Activated gamma-delta T cell treated with Interleukin-2 at 50 U/mL for 16 hours (primary cell): ENCODE measurements around the gene ANTXR2.
A peak's percentile ranks its signal among the peaks of the same experiment; 100 is the strongest.

Experiments used
- DNase-seq: peaks from one replicate; pipeline ENCODE4 v3.0.0-alpha.2; 2020

ANTXR2 gene

DNA sequence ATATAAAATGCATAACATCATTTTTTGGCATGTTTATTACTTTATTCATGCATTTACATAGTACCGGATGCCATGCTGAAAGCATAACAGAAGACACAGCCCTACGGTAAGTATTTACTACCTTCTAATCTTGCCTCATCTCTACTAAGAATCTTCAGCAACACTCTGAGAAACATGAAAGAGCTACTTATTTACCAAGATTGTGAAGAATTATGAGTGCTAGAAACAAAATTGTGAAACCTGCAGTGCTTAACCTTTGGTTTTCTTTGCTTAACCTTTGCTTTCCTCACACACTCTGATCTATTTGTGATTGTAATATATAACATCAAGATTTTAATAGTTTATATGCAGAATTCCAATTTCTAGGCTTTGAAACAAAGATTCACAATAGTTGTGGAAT is 7.4 kb downstream of the ANTXR2 start:
- DNase-seq: no peak

DNA sequence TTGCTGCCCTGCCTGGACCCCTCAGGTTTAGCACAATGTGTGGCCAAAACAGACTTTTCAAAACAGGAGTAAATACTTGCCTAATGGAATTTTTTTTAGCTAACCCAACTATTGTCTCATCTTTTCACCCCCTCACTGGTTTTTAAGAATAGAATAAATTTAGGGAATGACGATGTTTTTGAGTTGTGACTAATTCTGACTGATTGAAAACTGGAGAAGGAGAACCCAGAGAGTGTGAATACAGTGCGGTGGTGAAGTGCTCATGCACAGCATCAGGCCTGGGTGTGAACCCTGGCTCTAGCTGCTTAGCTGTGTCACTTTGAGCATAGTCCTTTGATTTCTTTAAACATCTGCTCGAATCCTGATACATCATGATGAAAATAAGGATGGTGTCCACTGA is 10.5 kb downstream of the ANTXR2 start:
- DNase-seq: no peak

DNA sequence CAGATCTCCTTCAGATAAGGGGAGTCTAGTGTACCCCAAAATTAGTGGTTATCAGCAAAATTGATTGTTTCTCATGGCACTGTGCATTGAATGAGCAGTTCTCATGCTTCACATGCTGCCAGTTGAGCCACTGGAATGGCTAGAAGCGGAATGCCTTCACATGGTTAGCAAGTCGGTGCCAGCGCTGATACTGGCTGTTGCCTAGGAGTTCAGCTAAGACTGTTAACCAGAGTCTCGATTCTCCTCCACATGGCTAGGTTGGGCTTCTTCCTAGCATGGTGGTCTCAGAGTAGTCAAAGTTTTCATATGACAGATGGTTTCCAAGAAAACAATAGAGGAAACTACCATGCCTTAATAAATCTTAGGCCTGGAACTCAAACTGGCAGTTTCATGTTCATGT is 12.2 kb downstream of the ANTXR2 start:
- DNase-seq: no peak

DNA sequence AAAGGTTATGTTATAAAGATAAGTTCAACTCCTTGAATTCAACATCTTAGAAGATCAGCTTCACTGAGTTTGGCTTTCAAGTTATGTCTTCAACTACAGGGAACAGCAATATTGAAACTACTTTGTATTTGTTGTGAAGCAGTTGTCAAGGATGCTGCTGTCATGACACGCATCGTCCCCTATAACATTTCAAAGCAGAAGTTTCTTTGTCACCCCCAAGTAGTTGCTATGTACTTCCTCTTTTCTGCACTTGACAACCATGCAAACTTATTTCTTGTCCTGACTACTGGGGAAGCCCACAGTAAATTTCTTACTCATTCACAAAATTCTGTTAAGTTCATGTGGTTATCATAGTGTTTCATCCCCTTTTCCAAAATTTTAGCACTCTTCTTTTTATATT is 14.3 kb downstream of the ANTXR2 start:
- peak; percentile 23 for DNase-seq

DNA sequence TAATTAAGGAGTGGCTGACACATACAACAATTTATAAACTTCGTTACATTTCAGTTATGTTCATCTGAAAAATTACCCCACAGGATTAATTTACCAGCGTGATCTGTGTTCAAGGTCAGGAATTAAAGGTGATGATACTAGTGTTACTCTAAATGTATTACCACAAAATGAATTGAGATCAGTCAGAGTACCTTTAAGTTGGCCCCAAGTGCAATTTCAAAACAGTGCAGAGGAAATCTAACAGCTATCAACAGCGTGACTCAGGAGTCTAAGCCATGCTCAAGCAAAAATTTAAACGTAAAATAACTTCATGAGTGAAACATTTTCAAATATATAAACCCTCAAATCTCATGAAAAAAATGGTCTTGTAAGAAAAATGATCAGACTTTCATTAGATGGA is 18.7 kb downstream of the ANTXR2 start:
- DNase-seq: no peak

DNA sequence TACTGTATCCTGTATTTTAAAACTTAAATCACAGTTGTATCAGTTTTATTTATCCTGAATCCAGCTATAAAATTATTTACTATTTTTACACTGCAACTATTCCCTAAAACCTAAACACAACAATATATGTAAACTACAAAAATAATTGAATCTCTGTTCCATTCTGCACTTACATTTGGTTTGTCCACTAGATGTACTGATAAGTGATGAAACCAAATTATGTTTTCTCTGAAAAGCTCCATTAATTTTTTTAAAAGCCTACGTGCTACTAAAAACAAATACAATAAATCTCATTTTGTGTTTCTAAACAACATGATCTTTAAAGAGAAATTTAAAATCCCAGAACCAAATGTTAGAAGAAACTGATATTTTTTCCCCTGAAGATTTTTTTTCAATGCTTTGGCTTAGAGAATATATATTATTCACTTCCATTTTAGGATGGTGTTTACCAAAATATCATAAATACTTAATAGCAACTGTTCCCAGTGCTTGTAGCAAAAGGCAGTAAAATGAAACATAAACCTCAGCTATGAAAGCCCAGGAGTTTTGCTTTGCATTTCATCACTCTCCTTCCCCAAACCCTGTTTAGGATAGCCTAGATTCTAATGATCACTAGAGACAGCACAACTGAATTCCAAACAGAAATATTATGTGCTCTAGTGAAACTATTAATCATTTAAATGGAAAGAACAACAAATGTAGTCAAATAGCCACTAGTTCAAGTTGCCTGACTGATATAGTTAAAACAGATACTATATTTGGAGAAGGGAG is 19.7 kb downstream of the ANTXR2 start:
- no peak for DNase-seq

DNA sequence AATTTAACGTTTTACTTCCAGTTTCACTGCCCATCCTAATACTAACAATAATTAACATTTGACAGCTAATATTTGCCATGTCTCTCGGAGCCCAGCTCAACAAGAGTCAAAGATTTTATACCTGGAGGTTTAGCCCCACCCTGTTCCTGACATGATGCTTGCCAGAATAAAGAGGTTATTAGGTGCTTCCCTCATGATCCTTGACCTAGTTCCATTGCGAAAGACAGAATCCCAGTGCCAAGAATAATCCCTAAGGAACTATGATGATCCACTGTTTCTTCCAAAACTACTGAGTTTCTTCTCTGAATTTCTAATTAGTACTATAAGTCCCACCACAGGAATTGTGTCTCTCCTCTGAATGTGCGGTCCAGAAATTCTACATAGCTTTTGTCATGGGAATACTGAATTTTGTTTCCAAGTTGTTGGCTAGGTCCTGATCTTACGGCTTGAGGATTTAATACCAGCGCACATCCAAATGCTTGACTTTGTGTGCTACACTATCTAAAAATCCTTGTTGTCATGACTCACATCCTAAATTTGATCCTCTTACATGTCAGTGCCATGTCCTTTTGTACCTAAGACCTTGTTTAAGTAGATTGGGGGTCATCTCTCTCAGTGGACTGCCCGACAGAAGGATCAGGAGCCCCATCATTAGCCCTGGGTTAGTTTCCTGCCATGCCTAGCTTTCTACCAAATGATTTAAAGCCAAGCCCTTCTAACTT is 23.1 kb downstream of the ANTXR2 start:
- no peak for DNase-seq

DNA sequence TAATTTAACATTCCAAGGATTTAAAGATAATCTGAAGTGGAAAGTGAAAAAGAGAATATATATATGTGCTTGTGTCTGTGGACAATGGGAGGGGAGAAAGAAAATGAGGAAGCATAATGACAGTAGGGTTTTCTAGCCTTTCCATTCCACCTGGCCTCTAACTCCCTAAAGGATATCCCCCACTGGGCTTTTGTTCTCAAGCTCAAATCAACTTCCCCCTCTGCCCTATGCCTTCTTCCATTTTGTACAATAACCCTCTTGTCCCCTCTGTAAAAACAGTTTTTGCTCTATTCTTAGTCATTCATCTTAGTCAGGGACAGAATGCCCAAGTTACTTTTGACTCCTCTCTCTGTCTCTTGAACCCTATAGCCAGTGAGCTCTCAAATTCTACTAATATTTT is 23.6 kb downstream of the ANTXR2 start:
- DNase-seq: no peak

DNA sequence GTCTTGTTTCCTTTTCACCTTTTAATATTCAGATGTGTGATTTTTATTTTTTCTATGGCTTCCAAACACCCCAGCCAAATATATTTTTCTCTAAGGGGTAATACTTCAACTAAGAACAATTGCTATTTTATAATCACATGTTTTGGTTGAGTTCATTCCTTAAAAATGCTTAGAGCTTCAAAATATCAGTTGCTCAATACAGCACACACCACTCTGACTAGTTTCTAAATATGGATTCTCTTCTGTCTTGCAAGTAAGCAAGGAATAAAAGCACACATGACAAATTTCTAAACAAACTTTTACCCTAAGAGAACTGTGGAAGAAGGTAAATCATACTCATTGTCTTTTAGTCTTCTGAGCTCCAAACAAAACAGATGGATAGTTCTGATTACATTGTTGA is 27.2 kb downstream of the ANTXR2 start:
- DNase-seq: no peak

DNA sequence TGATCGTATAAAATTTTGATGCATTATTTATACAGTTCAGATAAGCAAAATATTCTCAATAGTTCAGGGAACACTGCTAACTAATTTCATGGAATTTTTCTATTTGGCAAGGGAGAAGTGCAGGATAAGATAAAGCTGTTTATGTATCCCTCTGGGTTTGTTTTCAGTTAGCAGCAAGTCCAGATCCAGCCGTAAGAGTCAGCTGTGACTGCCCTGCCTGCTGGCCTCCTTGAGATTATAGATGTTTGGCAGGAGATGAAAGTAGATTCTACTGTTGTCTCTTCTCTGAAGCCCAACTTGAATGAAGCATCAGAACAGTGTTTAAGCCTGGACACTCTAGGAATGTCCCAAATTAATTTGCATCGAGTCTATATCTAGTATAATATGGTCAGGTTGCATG is 29.5 kb downstream of the ANTXR2 start:
- no peak for DNase-seq

DNA sequence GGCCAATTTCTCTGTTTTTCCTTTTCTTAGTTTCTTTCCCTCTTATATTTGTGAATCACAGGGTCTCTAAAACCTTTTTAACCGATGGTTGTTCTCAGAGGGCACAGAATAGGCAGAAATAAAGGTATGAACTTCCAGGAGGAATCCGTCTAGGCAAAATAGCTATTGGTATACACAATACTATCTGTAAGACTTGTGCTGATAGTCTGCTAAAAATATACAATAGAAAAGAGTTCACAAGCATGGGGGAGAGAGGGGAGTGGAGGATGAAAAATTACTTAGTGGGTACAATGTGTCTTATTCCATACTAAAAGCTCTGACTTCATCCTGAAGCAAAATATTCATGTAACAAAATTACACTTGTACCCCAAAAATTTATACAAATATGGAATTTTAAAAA is 30.2 kb downstream of the ANTXR2 start:
- no peak for DNase-seq

DNA sequence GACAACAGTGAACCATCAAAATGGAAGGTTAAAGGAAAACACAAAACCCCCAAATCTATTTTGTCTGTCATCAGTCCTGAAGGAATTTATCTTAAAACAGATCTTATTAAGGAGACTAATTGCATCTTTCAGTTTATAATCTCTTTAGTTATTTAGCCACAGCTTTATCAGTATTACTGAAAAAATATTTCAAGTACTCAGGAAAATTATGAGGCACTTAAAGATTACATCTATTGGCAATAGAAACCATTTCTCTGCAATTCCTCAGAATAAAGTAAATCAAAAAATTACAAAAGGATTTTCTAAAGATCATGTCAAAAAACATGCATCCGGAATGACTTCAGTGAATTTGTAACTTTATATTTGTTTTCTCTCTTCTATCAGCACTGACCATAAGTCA is 35.2 kb downstream of the ANTXR2 start:
- DNase-seq: no peak

DNA sequence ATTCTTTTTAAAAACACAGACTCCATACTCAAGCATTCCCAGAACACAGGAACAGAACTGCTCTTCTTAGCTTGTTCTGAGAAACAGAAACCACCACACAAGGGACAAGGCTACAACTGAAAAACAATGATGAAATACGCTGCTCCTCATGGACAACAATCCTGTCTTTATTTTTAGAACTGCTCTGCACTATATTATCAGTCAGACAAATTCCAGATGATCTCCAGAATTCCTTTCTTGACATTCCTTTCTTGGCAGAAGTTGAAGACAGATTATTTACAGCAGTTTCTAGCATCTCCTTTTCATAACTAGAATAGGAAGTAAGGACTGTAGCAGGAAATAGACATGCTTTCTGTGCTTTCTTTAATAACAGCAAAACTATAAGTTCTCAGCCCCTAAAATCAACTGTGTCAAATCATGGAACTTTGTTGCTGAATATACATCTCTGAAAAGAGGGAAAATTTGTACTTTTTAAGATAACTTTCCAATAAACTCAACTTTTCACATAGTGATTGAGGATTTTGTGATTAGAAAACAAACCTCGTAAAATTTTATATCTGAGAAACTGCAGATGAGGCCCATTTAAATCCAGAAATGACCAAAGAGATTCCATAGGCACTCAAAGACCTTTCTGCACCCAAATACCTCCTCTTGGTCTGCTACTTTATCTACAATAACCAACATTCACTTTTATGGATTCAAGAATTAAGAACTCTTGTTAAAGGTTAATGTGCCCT is 35.9 kb downstream of the ANTXR2 start:
- no peak for DNase-seq

DNA sequence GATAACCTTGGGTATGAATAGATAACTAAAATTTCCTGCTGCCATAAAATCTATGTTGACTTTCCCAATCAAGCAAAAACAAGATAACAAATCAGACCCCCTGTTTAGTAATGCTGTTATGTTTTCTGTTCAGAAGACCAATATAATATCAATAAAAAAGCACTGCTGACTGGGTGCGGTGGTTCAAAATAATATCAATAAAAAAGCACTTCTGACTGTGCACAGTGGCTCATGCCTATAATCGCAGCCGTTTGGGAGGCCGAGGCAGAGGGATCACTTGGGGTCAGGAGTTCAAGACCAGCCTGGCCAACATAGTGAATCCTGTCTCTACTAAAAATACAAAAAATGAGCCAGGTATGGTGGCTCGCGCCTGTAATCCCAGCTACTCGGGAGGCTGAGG is 36.7 kb downstream of the ANTXR2 start:
- DNase-seq: no peak

DNA sequence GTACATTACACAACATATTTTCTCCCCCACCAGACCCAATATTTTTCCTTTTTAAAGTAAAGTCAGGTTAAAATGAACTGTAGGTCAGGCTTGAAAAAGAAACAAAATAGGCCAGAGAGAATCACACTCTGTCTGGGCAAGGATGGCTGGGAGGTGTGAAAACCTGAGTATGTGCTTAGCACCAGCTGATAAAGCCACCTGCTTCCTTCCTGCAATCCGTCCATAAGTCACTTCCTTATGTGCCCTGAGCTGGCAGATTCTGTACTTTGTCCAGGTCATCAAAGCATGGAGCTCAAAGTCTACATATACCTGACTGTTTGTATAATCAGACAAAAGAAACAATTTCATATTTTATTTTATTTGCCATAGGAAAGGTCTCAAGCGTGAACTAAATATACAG is 37.7 kb downstream of the ANTXR2 start:
- DNase-seq: peak; percentile 6

DNA sequence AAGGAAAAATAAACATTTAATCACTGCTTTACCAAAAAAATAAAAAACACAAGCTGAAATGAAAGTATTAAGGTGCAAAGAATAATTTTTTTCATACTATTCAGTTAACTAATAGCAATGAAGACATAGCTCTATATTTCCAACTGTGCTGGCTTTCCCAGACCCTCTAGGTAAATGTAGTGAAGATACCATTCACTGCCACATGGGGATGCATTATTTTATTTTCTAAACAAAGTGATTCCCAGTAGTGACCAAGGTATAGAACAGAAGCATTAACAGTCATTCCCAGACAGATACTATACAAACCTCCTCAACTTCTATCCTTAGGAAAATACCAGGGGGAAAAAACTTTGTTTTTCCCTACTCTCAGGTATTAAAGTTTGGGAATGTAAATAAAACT is 39.4 kb downstream of the ANTXR2 start:
- DNase-seq: no peak

DNA sequence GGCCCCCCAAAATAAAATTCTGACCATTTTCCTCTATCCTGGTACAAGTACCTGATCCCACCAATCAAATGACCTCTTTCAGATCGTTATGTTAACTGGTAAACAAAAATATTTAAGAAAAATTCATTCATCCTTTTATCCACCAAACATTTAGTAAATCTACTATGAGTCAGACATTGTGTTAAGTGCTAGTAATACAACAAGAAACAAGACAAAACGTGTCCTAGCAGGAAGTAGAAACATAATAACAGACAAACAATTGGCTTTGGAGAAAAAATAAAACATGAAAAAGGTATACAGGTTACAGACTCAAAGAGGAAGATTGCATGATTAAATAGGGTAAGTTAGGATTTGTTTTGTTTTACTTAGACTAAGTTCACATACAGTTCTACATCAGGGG is 43.7 kb downstream of the ANTXR2 start:
- no peak for DNase-seq

DNA sequence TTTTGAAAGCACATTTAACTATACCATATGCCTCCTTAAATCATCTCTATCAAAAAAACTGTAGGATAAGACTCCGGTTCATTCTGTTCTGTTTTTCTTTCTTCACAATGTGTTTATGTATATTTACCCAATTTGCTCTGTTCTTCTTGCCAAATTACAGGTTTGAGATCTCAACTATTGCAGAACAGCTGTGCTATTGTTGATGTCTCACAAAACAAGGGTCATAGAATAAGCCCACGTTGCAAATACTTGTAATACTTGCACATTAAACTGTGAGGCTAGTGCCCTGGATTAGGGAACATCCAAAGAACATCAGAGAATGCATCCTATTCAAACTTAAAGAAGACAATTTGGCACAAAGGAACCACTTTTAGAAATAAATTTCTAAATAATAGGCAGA is 45.4 kb downstream of the ANTXR2 start:
- no peak for DNase-seq

DNA sequence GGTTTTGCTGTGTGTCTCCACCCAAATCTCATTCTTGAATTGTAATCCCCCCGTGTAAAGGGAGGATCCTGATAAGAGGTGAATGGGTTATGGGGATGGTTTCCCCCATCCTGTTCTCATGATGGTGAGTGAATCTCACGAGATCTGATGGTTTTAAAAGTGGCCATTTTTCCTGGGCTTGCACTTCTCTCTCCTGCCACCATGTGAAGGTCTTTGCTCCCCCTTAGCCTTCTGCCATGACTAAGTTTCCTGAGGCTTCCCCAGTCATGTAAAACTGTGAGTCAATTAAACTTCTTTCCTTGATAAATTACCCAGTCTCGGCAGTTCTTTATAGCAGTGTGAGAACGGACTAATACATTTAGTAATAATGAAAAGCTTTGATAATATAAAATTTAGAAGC is 46.9 kb downstream of the ANTXR2 start:
- DNase-seq: no peak

DNA sequence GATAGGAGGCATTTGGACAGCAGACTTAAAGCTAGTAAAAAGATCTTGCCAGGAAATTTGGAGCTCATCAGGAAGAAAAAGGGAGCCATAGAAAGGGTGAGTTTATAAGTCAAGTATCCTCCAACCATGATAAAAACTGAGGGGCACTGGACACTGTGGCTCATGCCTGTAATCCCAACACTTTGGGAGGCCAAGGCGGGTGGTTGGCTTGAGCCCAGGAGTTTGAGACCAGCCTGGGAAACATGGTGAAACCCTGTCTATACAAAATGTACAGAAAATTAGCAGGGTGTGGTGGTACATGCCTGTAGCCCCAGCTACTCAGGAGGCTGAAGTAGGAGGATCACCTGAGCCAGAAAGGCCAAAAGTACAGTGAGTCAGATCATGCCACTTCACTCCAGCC is 48.7 kb downstream of the ANTXR2 start:
- no peak for DNase-seq

DNA sequence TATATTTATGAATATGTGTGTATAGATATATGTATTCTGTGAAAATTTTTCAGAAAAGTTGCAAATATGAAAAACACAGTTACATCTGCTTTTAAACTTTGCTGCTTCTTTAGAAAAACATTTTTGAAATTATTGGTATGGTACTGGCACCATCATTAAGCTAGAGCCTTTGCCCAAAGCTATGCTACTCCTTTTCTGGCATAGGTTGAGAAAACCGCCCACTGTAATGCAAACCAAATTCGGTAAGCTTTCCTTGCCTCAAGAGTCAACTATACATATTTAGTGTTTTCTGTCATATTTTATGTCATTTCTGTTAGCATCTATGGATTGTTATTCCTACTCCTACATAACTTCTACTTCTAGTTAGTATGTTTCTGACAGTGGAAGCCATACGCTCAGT is 50.7 kb downstream of the ANTXR2 start:
- DNase-seq: no peak

DNA sequence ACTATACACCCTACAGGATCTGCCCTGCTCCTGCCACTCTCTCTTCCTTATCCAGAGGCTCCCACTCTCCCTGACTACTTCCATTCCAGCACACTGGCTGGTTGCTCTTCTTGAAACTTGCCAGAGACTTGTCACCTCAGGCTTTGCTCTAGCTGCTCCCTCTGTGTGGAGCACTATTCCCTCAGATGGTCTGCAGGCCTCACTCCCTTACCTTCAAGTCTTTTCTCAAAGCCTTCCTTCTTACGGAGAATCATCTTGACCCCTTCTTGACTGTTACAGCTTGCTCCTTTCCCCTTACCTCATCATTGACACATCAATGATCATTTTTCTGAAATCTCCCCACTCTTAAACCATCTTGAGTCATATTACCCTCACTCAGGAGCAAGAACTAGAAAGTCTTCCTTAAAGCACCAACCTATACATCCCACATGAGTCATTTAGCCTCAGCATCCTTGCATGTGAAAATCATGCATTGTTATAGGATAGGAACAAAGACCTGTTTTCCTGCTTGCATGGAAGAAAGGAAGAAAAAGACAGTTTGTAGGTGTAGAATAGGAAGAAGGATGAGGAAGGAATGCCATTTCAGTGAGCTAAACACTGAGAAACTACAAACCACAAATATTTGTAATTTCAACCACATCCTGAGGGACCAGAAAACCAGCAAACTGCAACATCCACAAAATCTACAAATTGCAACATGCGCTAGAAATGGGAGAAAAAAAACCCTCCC is 55.7 kb downstream of the ANTXR2 start:
- no peak for DNase-seq

DNA sequence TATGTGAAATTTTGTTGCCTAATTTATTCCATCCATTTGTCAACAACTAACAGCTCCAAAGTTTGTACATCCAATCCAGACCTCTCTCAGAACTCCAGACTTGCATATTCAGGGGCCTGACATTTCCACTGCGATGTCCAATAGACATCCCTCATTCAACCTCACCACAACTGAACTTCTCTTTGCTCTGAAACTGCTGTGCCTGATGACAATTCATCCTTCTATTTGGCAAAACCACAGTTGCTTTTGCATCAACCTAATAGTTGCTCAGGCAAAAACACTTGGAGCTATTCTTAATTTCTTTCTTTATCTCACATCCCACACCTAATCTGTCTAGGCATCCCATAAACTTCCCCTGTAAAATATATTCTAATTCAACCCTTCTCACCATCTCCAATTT is 56.5 kb downstream of the ANTXR2 start:
- DNase-seq: no peak
